A549 (cell line): ENCODE measurements around the gene COLEC12. TPM values are rescaled to one million over a fixed set of nuclear protein-coding genes. Genes with fewer than 3 reads are reported as not detected.

Experiments used
- ATAC-seq, 2 experiments: fragments of 200-7000 bp in 1 of 2; fragments of >200 bp in 1 of 2; cut with Nextera tagmentation in 1 of 2; cut with Tn5 transposase in 1 of 2; 3 replicates each; pipeline versions ENCODE4 v1.8.0 to v1.9.1; 2018 to 2020; ENCODE audit warnings: mild to moderate bottlenecking in 1 of 2, moderate library complexity in 1 of 2
- CTCF ChIA-PET: fragments of 300-600 bp; sonication (Branson Sonifier 250); formaldehyde crosslinking; extraction: SDS; loops from one replicate; lab custom pipeline; 2021; ENCODE audit warnings: antibody characterized with exemption, inconsistent platforms; lab: Yijun Ruan, JAX
- POLR2A ChIA-PET: fragments of 350-600 bp; formaldehyde crosslinking; extraction: SDS; loops from one replicate; lab custom pipeline; 2021; ENCODE audit warnings: antibody characterized with exemption, inconsistent platforms; lab: Yijun Ruan, JAX
- DNase-seq, 2 experiments: peaks; one replicate each; pipeline versions ENCODE4 v3.0.0 to v3.0.0-alpha.2; 2011 to 2016; ENCODE audit warnings: low read depth in 1 of 2, low spot score in 1 of 2
- FAIRE-seq: peaks from 2 replicates; lab custom pipeline; 2011; peaks lifted over from hg19 to GRCh38; lab: Jason Lieb, UNC
- H3K27ac ChIP-seq, 2 experiments: fragments of >200 bp; sonication (Bioruptor Twin); formaldehyde crosslinking; 3 replicates each; pipeline ENCODE4 v1.5.1; 2016 to 2017
- H3K4me1 ChIP-seq: fragments of >200 bp; sonication (Bioruptor Twin); formaldehyde crosslinking; 3 replicates; pipeline ENCODE4 v1.6.1; 2016
- H3K4me2 ChIP-seq: fragments of >200 bp; sonication (Bioruptor Twin); formaldehyde crosslinking; 3 replicates; pipeline ENCODE4 v1.6.1; 2016
- H3K4me3 ChIP-seq: fragments of >200 bp; sonication (Bioruptor Twin); formaldehyde crosslinking; 3 replicates; pipeline ENCODE4 v1.5.1; 2016
- H3K9me3 ChIP-seq: fragments of >200 bp; sonication (Bioruptor Twin); formaldehyde crosslinking; 3 replicates; pipeline ENCODE4 v1.6.1; 2016
- CBX8 ChIP-seq: fragments of 200-600 bp; sonication (generic); IDR thresholded peaks from 2 replicates; pipeline ENCODE4 v1.6.1; 2016
- CEBPB ChIP-seq, 2 experiments: fragments of >200 bp in 1 of 2; sonication (Bioruptor Twin) in 1 of 2; formaldehyde crosslinking in 1 of 2; IDR thresholded peaks; 2 replicates each; pipeline ENCODE4 v1.6.1; 2012 to 2016
- CHD2 ChIP-seq: fragments of 150-350 bp; IDR thresholded peaks from 2 replicates; pipeline ENCODE4 v1.6.1; 2014; ENCODE audit warnings: low read length; ENCODE audit not compliant: partially characterized antibody
- CHD4 ChIP-seq: fragments of 200-600 bp; sonication (generic); IDR thresholded peaks from 2 replicates; pipeline ENCODE4 v1.6.1; 2016; ENCODE audit warnings: antibody characterized with exemption, mild to moderate bottlenecking, borderline replicate concordance
- E2F6 ChIP-seq: IDR thresholded peaks from 2 replicates; pipeline ENCODE4 v1.6.1; 2012; ENCODE audit warnings: low read depth, borderline replicate concordance
- EHF ChIP-seq: fragments of 250-450 bp; sonication (Bioruptor Pico); IDR thresholded peaks from 2 replicates; pipeline ENCODE4 v1.5.0; 2020; ENCODE audit warnings: mild to moderate bottlenecking
- EHMT2 ChIP-seq: fragments of 200-600 bp; sonication (generic); IDR thresholded peaks from 2 replicates; pipeline ENCODE4 v1.6.1; 2016; ENCODE audit warnings: antibody characterized with exemption, low read depth, mild to moderate bottlenecking, moderate library complexity
- EP300 ChIP-seq, 2 experiments: fragments of >200 bp; sonication (Bioruptor Twin); formaldehyde crosslinking; IDR thresholded peaks; 2 replicates in 1 of 2; 3 replicates in 1 of 2; pipeline ENCODE4 v1.6.1; 2016 to 2017
- ESRRA ChIP-seq: fragments of 150-350 bp; IDR thresholded peaks from 2 replicates; pipeline ENCODE4 v1.6.1; 2014; ENCODE audit warnings: mild to moderate bottlenecking, low read length, borderline replicate concordance
- FOSB ChIP-seq: fragments of 250-450 bp; sonication (Bioruptor Pico); IDR thresholded peaks from 2 replicates; pipeline ENCODE4 v1.5.0; 2020; ENCODE audit warnings: mild to moderate bottlenecking, moderate library complexity
- FOXS1 ChIP-seq: fragments of 250-450 bp; sonication (Bioruptor Pico); IDR thresholded peaks from 2 replicates; pipeline ENCODE4 v1.5.0; 2020; ENCODE audit warnings: mild to moderate bottlenecking, moderate library complexity
- GATA3 ChIP-seq: IDR thresholded peaks from 2 replicates; pipeline ENCODE4 v1.6.1; 2012; ENCODE audit warnings: borderline replicate concordance
- HES2 ChIP-seq: fragments of >200 bp; sonication (Bioruptor Twin); formaldehyde crosslinking; IDR thresholded peaks from 2 replicates; pipeline ENCODE4 v1.6.1; 2016
- JUN ChIP-seq, 2 experiments: fragments of >200 bp; sonication (Bioruptor Twin); formaldehyde crosslinking; IDR thresholded peaks; 2 replicates in 1 of 2; 3 replicates in 1 of 2; pipeline ENCODE4 v1.6.1; 2016 to 2017
- JUNB ChIP-seq: fragments of >200 bp; sonication (Bioruptor Twin); formaldehyde crosslinking; IDR thresholded peaks from 2 replicates; pipeline ENCODE4 v1.6.1; 2016
- KDM1A ChIP-seq: fragments of 200-600 bp; sonication (generic); IDR thresholded peaks from 2 replicates; pipeline ENCODE4 v1.6.1; 2016; ENCODE audit warnings: low read depth, mild to moderate bottlenecking
- MAZ ChIP-seq: fragments of 150-350 bp; IDR thresholded peaks from 2 replicates; pipeline ENCODE4 v1.6.1; 2014; ENCODE audit warnings: antibody characterized with exemption, low read depth, low read length, borderline replicate concordance
- NFE2L2 ChIP-seq: fragments of 150-350 bp; conservative IDR thresholded peaks from 2 replicates; pipeline ENCODE4 v1.6.1; 2014; ENCODE audit warnings: low read length
- NPAS2 ChIP-seq: fragments of 250-450 bp; sonication (Bioruptor Pico); IDR thresholded peaks from 2 replicates; pipeline ENCODE4 v1.8.0; 2022; ENCODE audit warnings: mild to moderate bottlenecking, moderate library complexity, borderline replicate concordance
- NR3C1 ChIP-seq: fragments of >200 bp; sonication (Bioruptor Twin); formaldehyde crosslinking; IDR thresholded peaks from 3 replicates; pipeline ENCODE4 v1.6.1; 2017
- POLR2AphosphoS2 ChIP-seq: conservative IDR thresholded peaks from 2 replicates; pipeline ENCODE4 v1.6.1; 2012; ENCODE audit warnings: low read length, improper control_type of control experiment, inconsistent platforms
- RAD21 ChIP-seq, 2 experiments: fragments of >200 bp in 1 of 2; sonication (Bioruptor Twin) in 1 of 2; formaldehyde crosslinking in 1 of 2; IDR thresholded peaks in 1 of 2; conservative IDR thresholded peaks in 1 of 2; 2 replicates in 1 of 2; 3 replicates in 1 of 2; pipeline ENCODE4 v1.6.1; 2012 to 2018; ENCODE audit warnings: inconsistent platforms in 1 of 2
- RARB ChIP-seq: fragments of 250-450 bp; sonication (Bioruptor Pico); IDR thresholded peaks from 2 replicates; pipeline ENCODE4 v1.8.0; 2021; ENCODE audit warnings: mild to moderate bottlenecking, moderate library complexity
- RCOR1 ChIP-seq: fragments of 150-350 bp; IDR thresholded peaks from 2 replicates; pipeline ENCODE4 v1.6.1; 2014; ENCODE audit warnings: antibody characterized with exemption, low read length, low read depth
- SMC3 ChIP-seq: fragments of >200 bp; sonication (Bioruptor Twin); formaldehyde crosslinking; IDR thresholded peaks from 3 replicates; pipeline ENCODE4 v1.6.1; 2018; ENCODE audit warnings: inconsistent platforms
- TFCP2L1 ChIP-seq: fragments of 250-450 bp; sonication (Bioruptor Pico); IDR thresholded peaks from 2 replicates; pipeline ENCODE4 v1.5.0; 2021; ENCODE audit warnings: mild to moderate bottlenecking
- ZFP36 ChIP-seq: fragments of 450-650 bp; IDR thresholded peaks from 2 replicates; pipeline ENCODE4 v1.6.1; 2014; ENCODE audit warnings: borderline replicate concordance; ENCODE audit not compliant: partially characterized antibody
- WGBS: methylation state at CpG from one replicate; pipeline ENCODE4 v1.1.6; 2017; ENCODE audit errors: missing lambda C conversion rate; 5-methylcytosine and 5-hydroxymethylcytosine counted together
- polyA plus RNA-seq, 4 experiments: library from polyadenylated mRNA; depleted of rRNA in 3 of 4; stranded (reverse); fragments of >200 nt; fragmentation: RNase III in 1 of 4; extraction: RNeasy Plus Mini Kit Qiagen cat#74134 plus additional on column Dnase treatment in 1 of 4; gene quantifications; 2 replicates in 3 of 4; 3 replicates in 1 of 4; pipeline ENCODE4 v1.2.3, GENCODE V29; 2011 to 2017
- TF ChIP-seq, protein P1 (sequence below): fragments of >200 bp; sonication (Bioruptor Twin); formaldehyde crosslinking; IDR thresholded peaks from 3 replicates; pipeline ENCODE4 v1.5.1; 2016

COLEC12 gene
- polyA plus RNA-seq, 2 of the 4 experiments (the other 2 are of a cell fraction): 0.01 TPM; not detected in 1

GRCh38 chr18:336713-337112 is 163.8 kb downstream of the COLEC12 start:
- CTCF ChIA-PET: no interaction called here
- Histone ChIP-seq H3K4me1 (no peaks in the 10 kb centered on the region), H3K4me3 (no peak overlapping the region), H3K27ac (no peak overlapping the region), H3K4me2 (no peak overlapping the region), H3K9me3 (no peaks in the 10 kb centered on the region)
- TF ChIP-seq EHF (CRISPR knock-in tag) (no peak), EHMT2 (no peak), NPAS2 (no peak), CEBPB (IDR thresholded peaks at IDR 0.05) (no peak), RARB (CRISPR knock-in tag) (no peak), KDM1A (no peak), EP300 (IDR thresholded peaks at IDR 0.05) (no peak), ESRRA (no peak), TFCP2L1 (CRISPR knock-in tag) (no peak), RCOR1 (no peak), JUN (IDR thresholded peaks at IDR 0.05) (no peak), CBX8 (no peak), RAD21 (conservative IDR thresholded peaks at IDR 0.05 in 1 of 2, IDR thresholded peaks at IDR 0.05 in 1 of 2) (no peak), FOXS1 (CRISPR knock-in tag) (no peak)
- FAIRE-seq: no peak
- 46% methylated on average over 2 of the region's 2 CpGs for WGBS
- DNase-seq: no peak
- ATAC-seq: no peak
- POLR2A ChIA-PET: no interaction called here

- H3K4me1 ChIP-seq: no peaks in the 10 kb centered on the region
- no peak for FAIRE-seq
- ChIA-PET CTCF (no interaction called here), POLR2A (no interaction called here)
- ATAC-seq: no peak
- H3K4me3 ChIP-seq: no peak overlapping the region
- no peak overlapping the region for H3K4me2 ChIP-seq
- DNase-seq: no peak
- 34% methylated on average over 2 of the region's 2 CpGs for WGBS
- TF ChIP-seq JUNB (no peak), NR3C1 (no peak), FOSB (CRISPR knock-in tag) (no peak), HES2 (no peak), EHF (CRISPR knock-in tag) (no peak), RARB (CRISPR knock-in tag) (no peak), RCOR1 (no peak), E2F6 (no peak), MAZ (no peak), ESRRA (no peak), ZFP36 (no peak), TFCP2L1 (CRISPR knock-in tag) (no peak), CHD4 (no peak), NFE2L2 (no peak), CHD2 (no peak), POLR2AphosphoS2 (no peak), GATA3 (no peak), JUN (IDR thresholded peaks at IDR 0.05) (no peak), SMC3 (no peak)
- TF ChIP-seq, protein P1, sequence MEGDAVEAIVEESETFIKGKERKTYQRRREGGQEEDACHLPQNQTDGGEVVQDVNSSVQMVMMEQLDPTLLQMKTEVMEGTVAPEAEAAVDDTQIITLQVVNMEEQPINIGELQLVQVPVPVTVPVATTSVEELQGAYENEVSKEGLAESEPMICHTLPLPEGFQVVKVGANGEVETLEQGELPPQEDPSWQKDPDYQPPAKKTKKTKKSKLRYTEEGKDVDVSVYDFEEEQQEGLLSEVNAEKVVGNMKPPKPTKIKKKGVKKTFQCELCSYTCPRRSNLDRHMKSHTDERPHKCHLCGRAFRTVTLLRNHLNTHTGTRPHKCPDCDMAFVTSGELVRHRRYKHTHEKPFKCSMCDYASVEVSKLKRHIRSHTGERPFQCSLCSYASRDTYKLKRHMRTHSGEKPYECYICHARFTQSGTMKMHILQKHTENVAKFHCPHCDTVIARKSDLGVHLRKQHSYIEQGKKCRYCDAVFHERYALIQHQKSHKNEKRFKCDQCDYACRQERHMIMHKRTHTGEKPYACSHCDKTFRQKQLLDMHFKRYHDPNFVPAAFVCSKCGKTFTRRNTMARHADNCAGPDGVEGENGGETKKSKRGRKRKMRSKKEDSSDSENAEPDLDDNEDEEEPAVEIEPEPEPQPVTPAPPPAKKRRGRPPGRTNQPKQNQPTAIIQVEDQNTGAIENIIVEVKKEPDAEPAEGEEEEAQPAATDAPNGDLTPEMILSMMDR: no peak
- no peaks in the 10 kb centered on the region for H3K9me3 ChIP-seq
- no peak overlapping the region for H3K27ac ChIP-seq
Measured at GRCh38 chr18:335733-336132, 164.8 kb downstream of the COLEC12 start.
